Measurements from ENCODE around the gene DYNC1I1.

DYNC1I1 gene

DNA sequence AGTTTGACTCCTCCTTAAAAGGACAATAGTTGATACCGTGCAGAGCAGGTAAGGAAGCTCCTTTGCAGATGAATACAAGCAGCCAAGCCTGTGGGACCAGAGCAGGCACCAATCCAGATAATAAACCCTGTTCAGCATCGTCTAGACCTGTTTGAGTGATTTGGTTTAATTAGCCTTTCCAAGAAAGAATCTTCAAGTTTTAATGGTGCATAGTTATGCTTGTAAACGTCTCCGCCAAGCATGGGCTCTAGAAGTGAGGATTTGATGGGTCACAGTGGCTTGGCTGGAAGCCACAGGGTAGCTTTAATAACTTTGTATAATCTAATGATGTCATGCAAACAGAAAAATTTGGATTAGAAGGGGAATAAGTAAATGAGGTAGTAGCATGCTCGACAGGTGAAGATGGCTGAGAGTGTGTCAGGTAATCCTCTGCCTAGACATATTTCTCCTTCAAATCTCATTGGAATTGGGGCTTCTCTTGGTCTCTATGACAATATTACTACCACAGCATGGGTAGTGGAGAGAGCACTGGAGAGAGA lies 188.4 kb downstream of the DYNC1I1 start:
- no peak for DNase-seq (ENCODE audit: low read depth, low spot score)

DNA sequence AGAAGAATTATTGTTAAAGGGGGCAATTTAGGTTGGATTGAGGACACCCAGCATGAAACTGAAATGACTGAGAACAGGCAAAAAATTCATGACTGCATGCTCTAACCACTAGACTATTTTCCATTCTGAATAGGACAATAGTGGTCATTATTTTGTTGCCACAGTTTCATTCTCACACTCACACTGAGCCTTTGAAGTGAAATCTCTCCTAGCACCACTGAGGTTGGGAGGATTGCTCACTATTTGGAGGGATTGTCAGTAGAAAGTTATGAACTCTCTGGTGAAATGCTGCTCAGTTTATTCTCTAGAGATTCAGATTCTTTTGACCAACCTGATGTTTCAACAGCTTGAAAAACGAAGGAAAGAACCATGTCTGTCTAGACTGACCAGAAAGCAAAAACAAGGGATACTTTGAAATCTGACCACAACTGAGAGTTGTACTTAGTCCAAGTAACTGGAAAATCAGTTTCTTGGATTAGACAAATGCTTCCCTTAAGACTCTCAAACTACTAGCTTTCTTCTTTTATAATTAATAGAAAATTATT lies 191.2 kb downstream of the DYNC1I1 start:
- peak; percentile 28 for DNase-seq (ENCODE audit: low read depth, low spot score)

DNA sequence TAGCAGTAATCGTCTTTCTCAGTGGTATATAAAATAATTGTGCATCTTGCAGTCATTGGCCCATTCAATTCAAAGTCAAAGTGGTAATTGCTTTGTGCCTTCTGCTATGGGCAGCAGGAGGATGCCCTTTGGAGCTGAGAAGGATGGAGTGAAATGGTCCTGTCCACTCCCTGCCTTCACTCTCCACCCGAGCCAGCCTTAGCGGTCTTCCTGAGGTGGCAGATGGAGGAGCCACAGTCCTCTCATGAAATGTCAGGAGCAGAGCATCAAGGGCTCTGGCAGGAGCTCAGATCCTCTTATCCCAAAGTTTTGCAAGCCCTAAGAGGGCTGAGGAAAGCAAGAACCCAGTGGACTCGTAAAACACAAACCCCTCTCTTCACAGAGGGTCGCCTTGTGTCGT lies 199.4 kb downstream of the DYNC1I1 start:
- no peak for DNase-seq (ENCODE audit: low read depth, low spot score)

DNA sequence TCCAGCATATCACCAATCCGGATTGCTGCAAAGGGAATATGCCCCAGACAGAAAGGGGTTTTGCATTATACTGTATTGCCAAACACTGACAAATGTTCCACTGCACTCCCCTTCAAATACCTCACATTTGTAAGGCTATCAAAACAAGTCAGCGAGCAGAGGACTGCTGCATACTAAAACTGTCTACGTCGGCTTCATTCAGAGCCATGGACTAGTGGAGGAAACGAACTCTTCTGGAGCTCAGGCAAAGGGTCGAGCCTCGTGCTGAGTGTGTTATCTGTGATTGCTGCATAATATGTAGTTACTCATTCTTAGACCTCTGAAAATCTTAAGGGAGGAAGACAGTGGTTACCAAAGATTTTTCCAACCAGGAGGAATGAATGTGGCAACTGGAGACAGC lies 200.2 kb downstream of the DYNC1I1 start:
- no peak for DNase-seq (ENCODE audit: low read depth, low spot score)

DNA sequence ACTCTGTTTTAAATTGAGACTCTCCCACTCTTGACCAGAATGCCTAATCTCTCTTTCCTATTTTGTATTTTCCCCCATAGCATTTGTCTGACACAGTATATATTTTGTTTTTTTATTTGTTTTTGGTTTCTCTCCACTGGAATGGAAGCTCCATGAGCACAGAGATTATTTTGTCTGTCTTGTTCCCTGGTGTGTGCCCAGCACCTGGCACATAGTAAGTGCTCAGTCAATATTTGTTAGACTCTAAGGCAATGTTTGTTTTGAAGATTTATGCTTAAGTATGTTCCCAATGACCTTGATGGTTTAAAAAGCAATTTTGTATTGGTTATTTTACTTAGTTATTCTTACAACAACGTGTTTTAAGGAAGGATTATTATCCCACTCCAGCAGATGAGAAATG lies 201.8 kb downstream of the DYNC1I1 start:
- DNase-seq (ENCODE audit: low read depth, low spot score) = no peak

DNA sequence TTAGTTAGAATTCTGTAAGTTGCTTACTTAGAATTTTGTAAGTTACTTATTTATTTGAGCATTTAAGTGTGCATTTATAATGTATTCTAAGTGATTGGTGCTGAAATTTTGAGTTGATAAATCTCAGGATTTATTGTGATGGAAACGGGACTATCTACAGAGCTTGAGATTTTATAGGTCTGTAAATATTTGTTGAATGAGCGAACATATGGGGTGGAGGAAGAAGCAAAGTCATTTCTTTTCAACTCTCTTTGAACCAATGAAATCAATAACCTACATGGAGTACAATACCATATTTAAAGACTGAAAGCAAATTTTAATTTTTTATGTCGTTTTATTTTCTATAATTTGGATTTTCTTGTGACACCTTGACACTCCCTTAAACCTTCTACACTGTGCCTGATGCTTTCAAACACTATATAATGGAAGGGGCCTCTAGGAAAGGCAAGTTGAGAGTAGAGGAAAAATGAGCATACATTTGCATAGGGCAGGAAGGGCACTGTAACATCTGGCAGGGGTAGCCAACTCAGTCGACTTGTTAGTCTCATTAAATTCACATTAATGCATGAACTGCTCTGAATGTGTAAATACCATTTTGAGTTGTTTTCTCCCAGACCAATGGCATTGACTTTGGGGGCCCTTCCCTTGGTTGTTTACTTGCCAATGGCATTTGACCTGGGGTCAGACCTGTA lies 204.2 kb downstream of the DYNC1I1 start:
- no peak for DNase-seq (ENCODE audit: low read depth, low spot score)

DNA sequence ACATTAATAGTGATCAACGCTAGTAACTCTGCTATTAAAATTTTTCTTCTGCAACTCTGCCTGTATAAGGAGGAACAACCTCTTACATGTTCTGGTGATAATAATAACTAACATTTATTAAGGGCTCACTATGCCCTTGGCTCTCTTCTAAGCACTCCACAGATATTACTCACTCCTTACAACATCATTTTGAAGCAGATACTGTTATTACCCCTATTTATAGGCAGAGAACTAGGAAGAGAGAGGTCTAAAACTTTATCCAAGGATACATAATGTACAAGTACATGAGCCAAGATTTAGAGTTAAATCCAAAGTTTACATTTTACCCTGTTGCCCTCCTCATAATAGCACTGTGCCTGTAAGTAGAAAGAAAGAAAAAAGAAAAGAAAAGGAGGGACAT lies 205.6 kb downstream of the DYNC1I1 start:
- DNase-seq (ENCODE audit: low read depth, low spot score) = no peak

DNA sequence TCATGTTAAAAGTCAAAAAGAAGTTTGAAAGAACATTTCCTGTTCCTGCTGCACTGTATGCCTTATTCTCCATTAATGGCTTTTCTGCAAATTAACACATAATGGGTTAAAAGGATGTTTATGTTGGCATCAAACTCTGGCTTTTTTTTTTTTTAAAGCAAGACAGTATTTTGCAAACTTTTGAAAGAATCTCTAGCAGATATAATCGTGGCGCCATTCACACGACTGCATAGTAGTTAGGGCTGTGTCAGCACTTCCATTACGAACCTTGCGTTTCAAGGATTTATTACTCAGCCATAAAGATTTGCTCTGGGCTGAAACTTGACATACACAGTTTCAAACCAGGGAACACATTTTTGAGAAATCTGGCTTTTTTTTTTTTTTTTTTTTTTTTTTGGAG lies 207.8 kb downstream of the DYNC1I1 start:
- no peak for DNase-seq (ENCODE audit: low read depth, low spot score)

DNA sequence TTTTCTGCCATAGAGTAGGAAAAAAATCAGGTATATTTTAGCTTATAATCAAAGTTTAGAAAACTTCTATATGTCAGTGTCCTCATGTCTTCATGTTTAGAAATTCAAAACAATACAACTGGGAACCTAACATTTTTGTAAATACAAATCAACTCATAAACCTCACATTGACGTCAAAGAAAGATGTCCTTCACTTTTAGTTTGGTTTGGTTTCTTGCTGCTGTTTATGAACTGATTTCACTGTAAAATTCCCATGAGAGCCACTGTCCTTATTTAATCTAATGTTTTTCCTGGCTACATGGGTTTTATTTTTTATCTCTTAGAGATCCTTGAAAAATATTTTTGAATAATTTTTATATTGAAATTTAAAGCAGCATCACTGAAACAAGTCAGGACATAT lies 208.4 kb downstream of the DYNC1I1 start:
- no peak for DNase-seq (ENCODE audit: low read depth, low spot score)

DNA sequence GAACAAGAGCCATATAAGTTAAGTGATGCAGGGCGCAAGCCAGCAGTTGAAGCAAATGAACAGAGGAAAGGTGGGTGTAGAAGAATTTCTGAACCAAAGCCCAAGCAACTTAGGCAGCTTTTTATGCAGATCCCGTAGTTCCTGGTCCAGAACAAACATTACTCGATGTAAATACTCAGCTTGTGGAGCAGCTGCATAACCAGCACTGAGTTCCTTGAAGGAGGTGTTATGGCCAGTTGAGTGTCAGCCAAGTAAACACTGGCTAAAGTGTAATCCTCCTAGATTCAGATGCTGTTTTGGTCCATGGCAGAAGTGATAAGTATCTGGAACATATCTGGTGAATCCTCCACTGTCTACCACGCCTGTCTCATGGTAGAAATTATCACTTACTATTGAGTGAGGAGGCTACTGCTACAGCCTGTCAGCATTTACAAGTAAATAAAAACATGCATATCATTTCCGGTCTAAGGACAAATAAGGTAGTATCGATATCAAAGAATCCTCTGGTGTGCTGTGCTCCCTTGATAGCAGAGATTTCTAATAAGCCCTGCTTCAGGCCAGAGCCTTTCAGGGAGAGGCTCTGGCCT lies 213.9 kb downstream of the DYNC1I1 start:
- peak; percentile 83 for DNase-seq (ENCODE audit: low read depth, low spot score)

DNA sequence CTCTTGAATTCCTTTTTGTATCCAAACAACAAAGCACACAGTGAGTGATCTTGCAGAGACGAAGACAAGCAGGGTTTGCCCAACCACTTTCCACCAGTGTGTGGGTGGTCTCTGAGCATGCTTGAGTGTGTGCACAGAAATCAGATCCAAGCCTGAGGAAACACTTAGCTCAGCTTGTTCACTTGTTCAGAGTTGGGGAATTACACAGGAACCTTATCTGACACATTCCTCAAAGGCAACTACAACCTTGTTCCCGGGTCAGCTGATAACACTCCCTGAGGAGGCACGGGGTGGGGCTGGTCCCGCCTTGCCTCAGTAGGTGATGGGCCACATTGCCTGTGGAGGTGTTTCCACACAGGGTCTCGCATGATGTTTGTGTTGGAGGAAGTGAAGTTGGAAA lies 216.9 kb downstream of the DYNC1I1 start:
- peak; percentile 1 for DNase-seq (ENCODE audit: low read depth, low spot score)

DNA sequence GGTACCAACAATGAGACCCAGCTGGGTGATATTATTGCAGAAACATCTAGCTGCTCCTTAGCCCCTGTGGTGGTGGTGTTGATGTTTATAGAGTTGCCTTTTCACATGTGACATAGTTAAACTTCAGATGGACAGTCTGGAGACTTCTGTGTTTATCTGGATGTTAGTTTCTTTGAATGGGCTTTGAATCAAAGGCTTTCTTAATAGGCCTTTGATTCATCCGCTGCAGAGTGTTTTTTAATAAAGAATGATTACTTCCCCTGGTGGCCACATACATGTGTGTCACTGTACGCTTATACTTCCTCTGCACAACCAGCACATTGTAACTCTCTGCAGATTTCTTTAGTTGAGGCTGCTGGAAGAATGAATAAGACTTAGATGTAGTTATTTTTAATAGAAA lies 221.0 kb downstream of the DYNC1I1 start:
- no peak for DNase-seq (ENCODE audit: low read depth, low spot score)

DNA sequence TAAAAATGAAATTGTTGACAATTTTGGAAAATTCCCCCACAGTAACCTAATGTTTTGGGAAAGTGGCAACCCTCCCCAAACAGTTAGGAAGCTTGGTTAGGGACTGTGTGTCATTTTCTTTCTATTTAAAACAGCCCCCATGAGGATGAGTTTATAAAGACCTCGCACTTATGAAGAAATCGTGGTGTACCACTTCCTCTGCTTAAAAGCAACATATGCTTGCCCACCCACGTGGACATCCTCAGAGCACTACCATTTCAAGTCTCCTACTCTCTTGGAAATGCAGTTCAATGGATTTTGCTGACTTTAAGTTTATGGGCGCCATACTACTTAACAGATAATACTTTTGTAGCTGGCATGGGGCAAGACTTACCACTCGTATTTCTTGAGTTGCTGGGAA lies 223.8 kb downstream of the DYNC1I1 start:
- no peak for DNase-seq (ENCODE audit: low read depth, low spot score)

DNA sequence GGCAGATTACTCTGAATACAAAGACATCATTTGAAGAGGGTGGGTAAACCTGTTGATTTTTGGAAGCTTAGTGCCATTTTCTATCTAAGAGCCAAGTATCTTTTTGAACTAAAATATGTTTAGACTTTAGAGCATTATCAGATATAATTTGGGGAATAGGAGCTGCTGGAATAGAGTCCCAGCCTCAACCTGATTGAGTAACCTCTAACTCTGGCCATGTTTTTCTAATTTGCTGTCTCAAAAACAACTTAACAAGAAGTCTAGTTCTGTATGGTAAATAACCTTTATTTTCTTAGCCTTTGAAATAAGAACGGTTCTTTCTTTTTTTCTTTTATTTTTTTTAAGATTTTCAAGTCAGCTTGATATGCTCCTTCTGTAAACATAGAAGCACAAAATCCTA lies 224.5 kb downstream of the DYNC1I1 start:
- DNase-seq (ENCODE audit: low read depth, low spot score) = no peak

DNA sequence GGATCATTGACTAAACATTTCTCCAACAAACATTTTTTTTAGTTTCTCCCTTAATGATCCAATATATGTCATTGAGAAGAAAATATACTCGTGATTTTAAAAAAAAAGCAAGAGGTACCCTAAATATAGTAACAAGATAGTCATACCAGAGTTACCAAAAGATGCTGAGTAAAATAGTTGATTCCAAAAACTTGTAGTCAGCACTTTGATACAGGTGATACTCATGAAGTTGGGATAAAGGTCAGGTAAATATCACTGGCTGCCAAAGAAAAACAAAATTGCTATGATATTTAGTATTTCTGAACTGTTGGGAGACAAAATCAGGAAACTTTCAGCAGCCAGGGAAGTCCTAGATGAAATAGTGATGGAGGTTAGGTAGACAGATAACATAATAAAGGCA lies 225.3 kb downstream of the DYNC1I1 start:
- DNase-seq (ENCODE audit: low read depth, low spot score) = no peak

DNA sequence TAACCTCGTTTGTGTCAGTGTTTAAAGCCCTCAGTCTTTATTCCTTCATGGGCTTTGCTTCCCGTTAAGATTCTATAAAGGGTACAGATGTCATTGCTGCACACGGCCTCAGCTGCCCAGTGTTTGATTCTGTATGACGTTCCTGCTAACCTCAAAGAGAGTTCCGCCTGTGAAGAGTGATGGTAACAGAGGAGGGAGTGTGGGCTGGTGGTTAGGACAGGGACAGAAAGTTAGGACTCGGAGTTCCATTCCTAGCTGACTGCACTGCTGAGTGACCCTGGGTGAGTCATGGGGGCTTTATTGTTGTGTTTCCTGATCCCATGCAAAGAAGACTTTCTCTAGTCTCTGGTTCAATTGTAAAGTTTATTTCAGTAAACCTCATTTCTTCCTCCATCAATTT lies 227.1 kb downstream of the DYNC1I1 start:
- peak; percentile 1 for DNase-seq (ENCODE audit: low read depth, low spot score)

DNA sequence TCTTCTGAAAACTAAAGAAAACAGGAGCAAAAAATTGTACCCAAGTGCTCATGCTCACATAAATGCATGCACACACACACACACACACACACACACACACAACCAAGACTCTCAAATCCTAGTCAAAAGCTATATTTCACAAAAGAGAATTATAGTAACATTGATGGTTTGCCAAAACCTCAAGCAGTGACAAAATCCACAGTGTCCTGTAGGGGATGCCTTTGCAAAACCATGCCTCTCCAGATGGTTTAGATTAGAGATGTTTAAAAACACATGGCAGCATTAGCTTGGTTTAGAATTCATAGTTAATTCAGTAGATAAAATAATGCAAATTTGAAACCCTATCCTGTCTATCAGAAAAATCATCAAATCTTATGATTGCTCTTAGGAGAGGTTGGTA lies 232.2 kb downstream of the DYNC1I1 start:
- peak; percentile 1 for DNase-seq (ENCODE audit: low read depth, low spot score)

DNA sequence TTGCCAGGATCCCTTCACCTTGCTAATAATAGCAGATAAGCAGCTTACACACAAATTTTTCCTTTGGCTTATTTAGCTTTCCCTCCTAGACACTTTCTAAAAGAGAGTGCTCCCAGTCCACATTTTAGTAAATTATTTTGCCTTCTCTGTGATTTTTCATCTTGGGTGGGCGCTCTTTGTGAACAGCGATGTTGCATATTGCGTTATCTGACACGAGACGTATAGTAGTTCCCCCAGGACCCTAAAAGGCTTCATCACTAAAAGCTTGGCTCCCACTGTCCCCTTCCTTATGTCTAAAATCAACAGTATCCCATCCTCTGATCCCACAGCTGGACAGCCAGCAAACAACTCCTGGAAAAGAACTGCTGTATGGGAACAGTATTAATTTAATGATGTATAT lies 232.9 kb downstream of the DYNC1I1 start:
- no peak for DNase-seq (ENCODE audit: low read depth, low spot score)

DNA sequence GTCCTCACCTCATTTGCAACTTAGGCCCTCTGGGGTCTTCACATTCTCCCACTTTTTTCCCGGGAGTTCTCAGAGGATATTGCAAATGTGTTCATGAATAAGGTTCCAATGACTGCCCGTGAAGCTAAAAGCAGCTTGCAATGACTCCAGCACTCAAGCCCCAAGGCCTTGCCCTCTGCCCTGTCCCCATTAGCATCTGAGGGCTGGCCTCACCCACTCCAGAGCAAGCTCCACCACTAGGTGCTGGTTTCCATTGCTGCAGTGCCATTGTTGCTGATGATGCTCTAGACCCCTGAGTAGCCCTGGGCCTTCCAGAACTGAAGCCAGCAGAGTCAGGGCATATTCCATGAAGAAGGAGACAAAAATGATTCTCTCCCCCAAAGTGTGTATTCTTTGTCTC lies 236.8 kb downstream of the DYNC1I1 start:
- no peak for DNase-seq (ENCODE audit: low read depth, low spot score)

DNA sequence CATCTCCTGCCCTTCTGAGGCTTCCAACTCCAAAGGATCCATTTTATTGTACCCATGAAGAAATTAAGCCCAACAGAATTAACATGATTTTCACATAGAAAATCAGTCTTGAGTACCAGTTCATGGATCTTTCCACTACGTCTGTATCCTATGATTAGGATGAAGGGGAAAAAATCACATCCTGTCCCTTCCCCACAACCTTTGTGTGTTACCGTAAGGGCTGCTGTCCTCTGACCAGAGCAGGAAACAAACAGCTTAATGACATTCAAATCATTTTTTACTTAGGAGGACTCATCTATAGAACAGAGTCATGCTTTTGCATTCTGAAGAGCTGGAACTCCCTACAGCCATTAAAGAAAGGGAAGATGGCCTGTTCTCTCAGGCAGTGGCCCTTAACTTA lies 241.5 kb downstream of the DYNC1I1 start:
- no peak for DNase-seq (ENCODE audit: low read depth, low spot score)

DNA sequence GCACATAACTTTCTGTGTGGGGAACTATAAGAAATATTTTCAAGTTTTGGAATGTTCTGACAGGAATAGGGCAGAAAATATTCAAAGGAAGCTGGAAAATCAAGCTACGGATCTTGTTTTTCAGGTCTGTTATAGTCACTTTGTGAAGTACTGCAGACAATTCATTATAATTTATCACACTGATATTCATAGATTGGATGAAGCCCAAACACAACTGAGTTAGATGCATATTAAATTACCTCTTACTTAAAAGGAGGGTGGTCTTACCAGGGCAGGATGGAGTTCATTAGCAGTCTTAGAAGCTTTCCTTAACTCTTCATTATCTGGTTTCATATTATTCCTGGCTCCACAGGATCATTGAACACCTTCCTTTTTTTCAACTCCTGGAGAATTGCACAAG lies 242.3 kb downstream of the DYNC1I1 start:
- DNase-seq (ENCODE audit: low read depth, low spot score) = no peak

DNA sequence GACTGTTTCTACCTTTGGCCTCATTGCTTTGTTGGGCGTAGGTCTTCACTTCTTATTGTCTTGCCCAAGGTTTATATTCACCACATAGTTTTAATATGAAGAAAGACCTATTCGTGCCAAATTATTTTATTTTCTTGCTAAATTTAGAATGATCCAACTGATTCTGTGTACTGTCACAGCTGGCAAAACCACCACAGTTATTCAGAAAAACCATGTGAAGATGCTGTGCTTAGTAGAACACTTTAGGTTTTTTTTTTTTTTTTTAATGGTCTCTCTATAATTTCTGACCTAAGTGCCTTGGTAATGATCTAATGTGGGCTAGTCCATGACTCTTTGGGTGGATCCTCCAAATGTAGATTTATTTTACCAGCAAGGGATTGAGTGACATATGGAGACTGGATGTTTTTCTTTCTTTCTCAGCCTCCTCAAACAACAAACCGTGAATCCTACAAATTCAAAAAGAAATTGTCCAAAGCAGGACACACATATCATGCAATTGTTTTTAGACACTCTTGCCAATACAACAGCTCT lies 243.8 kb downstream of the DYNC1I1 start:
- no peak for DNase-seq (ENCODE audit: low read depth, low spot score)

DNA sequence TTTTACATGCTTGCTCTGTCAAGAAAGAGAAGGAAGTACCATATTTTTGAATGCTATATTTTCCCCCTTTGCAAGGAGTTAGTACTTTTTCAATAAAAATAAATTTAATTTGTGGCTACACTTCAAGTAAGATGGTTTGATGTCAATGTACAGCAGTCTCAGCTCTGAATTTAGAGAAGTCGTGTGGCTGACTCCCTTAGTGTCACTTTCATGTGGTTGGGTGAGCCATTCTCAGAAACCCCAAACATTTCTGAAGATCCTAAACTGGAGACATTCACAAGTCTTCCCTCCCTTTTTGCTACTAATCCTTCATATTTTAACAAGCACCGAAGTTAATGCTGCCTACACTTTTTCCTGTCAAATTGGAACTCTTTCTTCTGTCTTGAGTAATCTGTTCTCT lies 244.4 kb downstream of the DYNC1I1 start:
- DNase-seq (ENCODE audit: low read depth, low spot score) = no peak

Data from astrocyte of the hippocampus (primary cell).